GM12878 (cell line): Measurements from ENCODE around the gene ISLR2. TPM values are rescaled to one million over a fixed set of nuclear protein-coding genes. Genes with fewer than 3 reads are reported as not detected.

ENCODE experiments used
- ATAC-seq: fragments of 200-7000 bp; cut with Tn5 transposase; 3 replicates; pipeline ENCODE4 v1.9.1; 2020; ENCODE audit warnings: mild to moderate bottlenecking, moderate library complexity
- BruUV-seq: library from RNA; stranded (reverse); fragments of 400-500 nt; replicated peaks from 2 replicates; lab custom pipeline; 2021; lab: Mats Ljungman, UMichigan
- CTCF ChIA-PET: fragments of 300-600 bp; sonication (Branson Sonifier 250); formaldehyde crosslinking; extraction: SDS; loops from one replicate; lab custom pipeline; 2021; ENCODE audit warnings: inconsistent platforms; lab: Yijun Ruan, JAX
- POLR2A ChIA-PET: fragments of 350-600 bp; formaldehyde crosslinking; extraction: SDS; loops from one replicate; lab custom pipeline; 2021; ENCODE audit warnings: inconsistent platforms; lab: Charles Lee
- RAD21 ChIA-PET: fragments of 300-600 bp; sonication (Branson Sonifier 250); formaldehyde crosslinking; loops from one replicate; lab custom pipeline; 2023; ENCODE audit warnings: antibody characterized with exemption; ENCODE audit not compliant: unreplicated experiment; lab: Charles Lee
- SMC1A ChIA-PET: fragments of 300-600 bp; sonication (Branson Sonifier 250); formaldehyde crosslinking; loops from one replicate; lab custom pipeline; 2023; ENCODE audit not compliant: unreplicated experiment, uncharacterized antibody; lab: Charles Lee
- DNase-seq: peaks from one replicate; pipeline ENCODE4 v3.0.0-alpha.2; 2011; ENCODE audit warnings: low read depth, low spot score
- FAIRE-seq: peaks from 3 replicates; lab custom pipeline; 2011; peaks lifted over from hg19 to GRCh38; lab: Jason Lieb, UNC
- H2AFZ ChIP-seq: 2 replicates; pipeline ENCODE4 v1.6.0; 2011; ENCODE audit warnings: low read depth, low read length, control low read depth; ENCODE audit not compliant: control insufficient read depth
- H3K27ac ChIP-seq: 2 replicates; pipeline ENCODE4 v1.5.1; 2011; ENCODE audit warnings: control low read depth; ENCODE audit not compliant: control insufficient read depth, insufficient read depth
- H3K27me3 ChIP-seq, 2 experiments: replicated peaks in 1 of 2; 2 replicates each; pipeline versions ENCODE4 v1.6.0 to v1.6.1; 2011; ENCODE audit warnings: low read length in 1 of 2; ENCODE audit not compliant: control insufficient read depth in 2 of 2, insufficient read depth in 2 of 2
- H3K36me3 ChIP-seq, 2 experiments: 2 replicates each; pipeline ENCODE4 v1.5.1; 2011; ENCODE audit warnings: low read length in 1 of 2; ENCODE audit not compliant: control insufficient read depth in 2 of 2, insufficient read depth in 2 of 2
- H3K4me1 ChIP-seq: 2 replicates; pipeline ENCODE4 v1.6.1; 2011; ENCODE audit warnings: mild to moderate bottlenecking, low read length, moderate library complexity, mixed read lengths; ENCODE audit not compliant: control insufficient read depth, insufficient read depth
- H3K4me2 ChIP-seq: 2 replicates; pipeline ENCODE4 v1.6.0; 2011; ENCODE audit warnings: control low read depth; ENCODE audit not compliant: control insufficient read depth, insufficient read depth
- H3K4me3 ChIP-seq: fragments of 200-600 bp; sonication (generic); 2 replicates; pipeline ENCODE4 v1.5.1; 2016
- H3K79me2 ChIP-seq: 2 replicates; pipeline ENCODE4 v1.6.0; 2011; ENCODE audit warnings: low read length; ENCODE audit not compliant: control insufficient read depth, insufficient read depth
- H3K9ac ChIP-seq: 2 replicates; pipeline ENCODE4 v1.8.0; 2011; ENCODE audit warnings: low read length, control low read depth, mixed read lengths; ENCODE audit not compliant: control insufficient read depth, insufficient read depth
- H3K9me3 ChIP-seq: replicated peaks from 3 replicates; pipeline ENCODE4 v1.5.1; 2011; ENCODE audit warnings: mild to moderate bottlenecking, low read length; ENCODE audit not compliant: control insufficient read depth, insufficient read depth
- H4K20me1 ChIP-seq: 2 replicates; pipeline ENCODE4 v1.6.0; 2011; ENCODE audit not compliant: control insufficient read depth, insufficient read depth
- IKZF2 ChIP-seq, 2 experiments: fragments of 450-650 bp; IDR thresholded peaks; 2 replicates each; pipeline ENCODE4 v1.6.1; 2017; ENCODE audit warnings: mild to moderate bottlenecking in 2 of 2, moderate library complexity in 2 of 2
- WGBS: methylation state at CpG from one replicate; pipeline ENCODE4 v1.1.6; 2016; ENCODE audit warnings: low lambda C conversion rate; ENCODE audit not compliant: insufficient replicate concordance, insufficient coverage; ENCODE audit errors: missing lambda C conversion rate; 5-methylcytosine and 5-hydroxymethylcytosine counted together
- in situ Hi-C: fragments of 300-500 bp; cut with MboI; formaldehyde crosslinking; loops from 9 replicates; pipeline ENCODE4 v1.14.3; 2018; ENCODE audit warnings: mixed read lengths
- intact Hi-C: fragments of 100-400 bp; cut with micrococcal nuclease; formaldehyde crosslinking; loops from one replicate; pipeline ENCODE4 v1.14.2; 2022; ENCODE audit not compliant: unreplicated experiment
- polyA plus RNA-seq, 11 experiments: library from polyadenylated mRNA; depleted of rRNA in 4 of 11; unstranded in 6 of 11; stranded (reverse) in 5 of 11; fragments of >200 nt; fragmentation: Nextera tagmentation in 4 of 11; fragmentation: Illumina TruSeq in 1 of 11; extraction: Ambion mirVana in 4 of 11; extraction: Trizol in 1 of 11; gene quantifications; 1 replicate in 1 of 11; 2 replicates in 10 of 11; pipeline versions ENCODE4 v1.2.1 to v1.2.3, GENCODE V29; 2011 to 2016; ENCODE audit warnings: inconsistent platforms in 2 of 11, missing spikeins in 2 of 11, low read depth in 1 of 11
- total RNA-seq, 4 experiments: library from RNA; depleted of rRNA in 3 of 4; stranded (reverse); fragments of >200 nt in 3 of 4; fragmentation: Illumina TruSeq in 1 of 4; extraction: Trizol in 1 of 4; gene quantifications; 2 replicates each; pipeline versions ENCODE4 v1.2.1 to v1.2.3, GENCODE V29; 2013 to 2021
- TF ChIP-seq, protein P1 (sequence below): fragments of 450-650 bp; IDR thresholded peaks from 2 replicates; pipeline ENCODE4 v1.6.1; 2017; ENCODE audit warnings: antibody characterized with exemption, mild to moderate bottlenecking, moderate library complexity

ISLR2 gene
- total and polyA plus RNA-seq, 10 of the 15 experiments (the other 5 are each of a cell fraction or from before 2014, with no cell fraction given), result 0.04 to 0.21 (median 0.07) TPM; not detected in 4

- ChIA-PET POLR2A (no interaction called here), RAD21 (interaction anchor here (0.7 to 1.2 kb wide), 3 partner anchors 175 to 178 kb away, joined by 3 to 5 read pairs (median 4); no protein-coding TSS in a partner anchor), SMC1A (interaction anchor here (1.3 kb wide), 1 partner anchor 180 kb away, joined by 3 read pairs; no protein-coding TSS in a partner anchor), CTCF (interaction anchor here (0.6 to 3.3 kb wide), 7 partner anchors 9 to 850 kb away, joined by 3 to 26 read pairs (median 4); no protein-coding TSS in a partner anchor)
- no peaks in the 10 kb centered on the region; the same call in 2 of the 3 replicates for H3K9me3 ChIP-seq
- H3K9ac ChIP-seq, result no peak overlapping the region
- ATAC-seq, result no peak
- no peaks in the 10 kb centered on the region for H3K36me3 ChIP-seq
- no peaks in the 10 kb centered on the region for H3K4me1 ChIP-seq
- H3K4me3 ChIP-seq, result no peak overlapping the region
- no peak for FAIRE-seq
- in situ Hi-C loops, result loop anchor here (10.0 kb wide), 1 partner anchor 1146 kb away; no protein-coding TSS in a partner anchor
- no TSS peak for BruUV-seq
- H3K4me2 ChIP-seq, result no peak overlapping the region
- H3K27me3 ChIP-seq, result peaks cover 25 to 49% of the 10 kb centered on the region in 2 experiments
- H4K20me1 ChIP-seq, result no peaks in the 10 kb centered on the region
- TF ChIP-seq, protein P1, sequence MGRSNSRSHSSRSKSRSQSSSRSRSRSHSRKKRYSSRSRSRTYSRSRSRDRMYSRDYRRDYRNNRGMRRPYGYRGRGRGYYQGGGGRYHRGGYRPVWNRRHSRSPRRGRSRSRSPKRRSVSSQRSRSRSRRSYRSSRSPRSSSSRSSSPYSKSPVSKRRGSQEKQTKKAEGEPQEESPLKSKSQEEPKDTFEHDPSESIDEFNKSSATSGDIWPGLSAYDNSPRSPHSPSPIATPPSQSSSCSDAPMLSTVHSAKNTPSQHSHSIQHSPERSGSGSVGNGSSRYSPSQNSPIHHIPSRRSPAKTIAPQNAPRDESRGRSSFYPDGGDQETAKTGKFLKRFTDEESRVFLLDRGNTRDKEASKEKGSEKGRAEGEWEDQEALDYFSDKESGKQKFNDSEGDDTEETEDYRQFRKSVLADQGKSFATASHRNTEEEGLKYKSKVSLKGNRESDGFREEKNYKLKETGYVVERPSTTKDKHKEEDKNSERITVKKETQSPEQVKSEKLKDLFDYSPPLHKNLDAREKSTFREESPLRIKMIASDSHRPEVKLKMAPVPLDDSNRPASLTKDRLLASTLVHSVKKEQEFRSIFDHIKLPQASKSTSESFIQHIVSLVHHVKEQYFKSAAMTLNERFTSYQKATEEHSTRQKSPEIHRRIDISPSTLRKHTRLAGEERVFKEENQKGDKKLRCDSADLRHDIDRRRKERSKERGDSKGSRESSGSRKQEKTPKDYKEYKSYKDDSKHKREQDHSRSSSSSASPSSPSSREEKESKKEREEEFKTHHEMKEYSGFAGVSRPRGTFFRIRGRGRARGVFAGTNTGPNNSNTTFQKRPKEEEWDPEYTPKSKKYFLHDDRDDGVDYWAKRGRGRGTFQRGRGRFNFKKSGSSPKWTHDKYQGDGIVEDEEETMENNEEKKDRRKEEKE, result no peak
- no peak for TF ChIP-seq IKZF2 (IDR thresholded peaks at IDR 0.05)
- intact Hi-C loops, result no loop called here
- no peak for DNase-seq
- H3K79me2 ChIP-seq, result no peaks in the 10 kb centered on the region
- no peak overlapping the region for H3K27ac ChIP-seq
- H2AFZ ChIP-seq, result no peak overlapping the region
- WGBS, result 11% methylated on average over 41 of the region's 43 CpGs
These were observed 1.4 kb upstream of the ISLR2 start for GRCh38 chr15:74128785-74129585.
